K562 (cell line): ENCODE data around the gene LAMTOR4. TPM values are rescaled to one million over a fixed set of nuclear protein-coding genes. Genes with fewer than 3 reads are reported as not detected.
A peak's percentile ranks its signal among the peaks of the same experiment; 100 is the strongest.

Source experiments
- BHLHE40 ChIP-seq: IDR thresholded peaks from 2 replicates; pipeline ENCODE4 v1.6.1; 2011; ENCODE audit warnings: low read length, improper control_type of control experiment
- ETS2 ChIP-seq: IDR thresholded peaks from 2 replicates; pipeline ENCODE4 v1.6.1; 2016; ENCODE audit warnings: borderline replicate concordance, missing genetic modification characterization, mild to moderate bottlenecking, moderate library complexity, missing compliant biosample characterization; ENCODE audit not compliant: poor library complexity, severe bottlenecking
- GTF2A2 ChIP-seq: IDR thresholded peaks from 2 replicates; pipeline ENCODE4 v1.6.1; 2016; ENCODE audit warnings: mild to moderate bottlenecking, missing genetic modification characterization, missing compliant biosample characterization
- MAFF ChIP-seq: IDR thresholded peaks from 2 replicates; pipeline ENCODE4 v1.6.1; 2012; ENCODE audit warnings: low read length, improper control_type of control experiment
- MTA2 ChIP-seq: fragments of 450-650 bp; IDR thresholded peaks from 2 replicates; pipeline ENCODE4 v1.6.1; 2016; ENCODE audit warnings: low read depth
- MTA3 ChIP-seq: fragments of 450-650 bp; formaldehyde crosslinking; IDR thresholded peaks from 2 replicates; pipeline ENCODE4 v1.6.1; 2017; ENCODE audit warnings: mild to moderate bottlenecking, borderline replicate concordance
- PCBP1 ChIP-seq: fragments of 200-400 bp; formaldehyde crosslinking; IDR thresholded peaks from 2 replicates; pipeline ENCODE4 v1.6.1; 2018; ENCODE audit warnings: mild to moderate bottlenecking, low read depth, low read length; ENCODE audit not compliant: poor library complexity, severe bottlenecking
- PHF20 ChIP-seq: fragments of 450-650 bp; IDR thresholded peaks from 2 replicates; pipeline ENCODE4 v1.6.1; 2018; ENCODE audit not compliant: partially characterized antibody
- POLR2A ChIP-seq: fragments of 450-650 bp; conservative IDR thresholded peaks from 2 replicates; pipeline ENCODE4 v1.6.1; 2016
- PRPF4 ChIP-seq: fragments of 200-400 bp; formaldehyde crosslinking; IDR thresholded peaks from one replicate; pipeline ENCODE4 v1.6.1; 2017; ENCODE audit warnings: low read length, low read depth, mild to moderate bottlenecking; ENCODE audit not compliant: insufficient read depth, poor library complexity, severe bottlenecking
- PTBP1 ChIP-seq: fragments of 200-400 bp; formaldehyde crosslinking; IDR thresholded peaks from 2 replicates; pipeline ENCODE4 v1.6.1; 2017; ENCODE audit warnings: low read depth, low read length
- PYGO2 ChIP-seq: fragments of 450-650 bp; IDR thresholded peaks from 2 replicates; pipeline ENCODE4 v1.6.1; 2016; ENCODE audit warnings: mild to moderate bottlenecking, missing genetic modification characterization, moderate library complexity, missing compliant biosample characterization
- RFX1 ChIP-seq: fragments of 450-650 bp; IDR thresholded peaks from 2 replicates; pipeline ENCODE4 v1.6.1; 2016; ENCODE audit warnings: mild to moderate bottlenecking, moderate library complexity
- SIRT6 ChIP-seq: IDR thresholded peaks from one replicate; pipeline ENCODE4 v1.6.1; 2012; ENCODE audit warnings: low read depth, mild to moderate bottlenecking, control low read depth, inconsistent platforms, low read length, moderate library complexity
- SOX6 ChIP-seq: fragments of 450-650 bp; IDR thresholded peaks from 2 replicates; pipeline ENCODE4 v1.6.1; 2014; ENCODE audit warnings: mild to moderate bottlenecking
- SRSF7 ChIP-seq: fragments of 200-400 bp; formaldehyde crosslinking; optimal IDR thresholded peaks from 2 replicates; pipeline ENCODE3; 2017; ENCODE audit warnings: mild to moderate bottlenecking, low read depth, low read length
- ZFP36 ChIP-seq: fragments of 150-350 bp; IDR thresholded peaks from 2 replicates; pipeline ENCODE4 v1.6.1; 2018; ENCODE audit warnings: low read length, low read depth; ENCODE audit not compliant: partially characterized antibody
- ZNF124 ChIP-seq: sonication (generic); formaldehyde crosslinking; IDR thresholded peaks from 2 replicates; pipeline ENCODE4 v1.8.1; 2022; ENCODE audit warnings: missing genetic modification reagents
- ZNF143 ChIP-seq: sonication (generic); formaldehyde crosslinking; IDR thresholded peaks from 2 replicates; pipeline ENCODE4 v1.9.0; 2022; ENCODE audit warnings: mild to moderate bottlenecking, missing genetic modification reagents
- ZNF24 ChIP-seq: fragments of 450-650 bp; IDR thresholded peaks from 2 replicates; pipeline ENCODE4 v1.6.1; 2016
- ZNF518B ChIP-seq: fragments of 250-450 bp; sonication (Bioruptor Pico); IDR thresholded peaks from 2 replicates; pipeline ENCODE4 v1.5.0; 2021; ENCODE audit warnings: mild to moderate bottlenecking, moderate library complexity
- ZNF668 ChIP-seq: fragments of 250-450 bp; sonication (Bioruptor Pico); IDR thresholded peaks from 2 replicates; pipeline ENCODE4 v1.8.0; 2022; ENCODE audit warnings: mild to moderate bottlenecking, inconsistent platforms
- ZSCAN29 ChIP-seq: fragments of 450-650 bp; IDR thresholded peaks from 2 replicates; pipeline ENCODE4 v1.6.1; 2017
- polyA plus RNA-seq, 8 experiments: library from polyadenylated mRNA; depleted of rRNA in 4 of 8; stranded (reverse) in 5 of 8; unstranded in 3 of 8; fragments of >200 nt; fragmentation: Nextera tagmentation in 2 of 8; fragmentation: Illumina TruSeq in 1 of 8; extraction: Ambion mirVana in 2 of 8; extraction: Trizol in 1 of 8; gene quantifications; 2 replicates each; pipeline versions ENCODE4 v1.2.1 to v1.2.3, GENCODE V29; 2011 to 2014; ENCODE audit warnings: inconsistent platforms in 1 of 8, missing spikeins in 1 of 8
- total RNA-seq, 7 experiments: library from RNA; depleted of rRNA in 6 of 7; stranded (reverse); fragments of >200 nt in 6 of 7; fragmentation: Illumina TruSeq in 2 of 7; extraction: Trizol in 2 of 7; gene quantifications; 2 replicates each; pipeline versions ENCODE4 v1.2.1 to v1.2.3, GENCODE V29; 2011 to 2021; ENCODE audit warnings: low replicate concordance in 1 of 7
- TF ChIP-seq, protein P1 (sequence below): fragments of 250-450 bp; sonication (Bioruptor Pico); IDR thresholded peaks from 2 replicates; pipeline ENCODE4 v1.8.0; 2022; ENCODE audit warnings: inconsistent platforms
- TF ChIP-seq, protein P2 (sequence below): IDR thresholded peaks from 2 replicates; pipeline ENCODE4 v1.6.1; 2011; ENCODE audit not compliant: insufficient read length; ENCODE audit errors: extremely low read depth

The LAMTOR4 gene
- total and polyA plus RNA-seq, 9 of the 15 experiments (the other 6 are each of a cell fraction or from before 2014, with no cell fraction given) = 79.6 to 314 (median 195) TPM

DNA sequence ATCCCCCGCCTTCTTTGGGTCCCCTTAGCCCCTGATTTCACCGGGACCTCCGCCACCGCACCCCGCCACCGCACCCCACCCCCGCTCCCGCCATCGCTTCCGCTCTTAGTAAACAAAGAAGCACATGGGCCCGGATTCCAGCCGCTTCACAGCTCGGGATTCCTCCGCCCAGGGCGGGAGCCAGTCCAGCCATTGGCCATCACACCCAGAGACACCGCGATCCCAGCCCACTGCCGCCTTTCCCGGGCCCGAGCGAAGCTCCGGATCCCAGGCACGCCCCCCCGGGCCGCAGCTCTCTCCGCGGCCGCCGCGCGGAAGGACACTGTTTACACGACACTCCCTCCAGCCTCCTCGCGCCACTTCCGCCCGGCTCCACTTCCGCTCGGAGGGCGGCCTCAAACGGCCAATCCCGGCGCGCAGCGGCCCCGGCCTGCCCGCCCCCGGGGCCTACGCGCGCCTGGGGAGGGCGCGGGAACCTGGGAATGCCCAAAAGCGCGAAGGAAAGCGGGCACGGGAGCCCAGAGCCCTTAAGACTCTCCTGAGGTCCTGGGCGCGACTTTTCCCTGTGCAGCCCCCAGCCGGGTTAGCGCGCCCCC is 48.2 kb upstream of the LAMTOR4 start (continued):
- TF ChIP-seq, protein P1, sequence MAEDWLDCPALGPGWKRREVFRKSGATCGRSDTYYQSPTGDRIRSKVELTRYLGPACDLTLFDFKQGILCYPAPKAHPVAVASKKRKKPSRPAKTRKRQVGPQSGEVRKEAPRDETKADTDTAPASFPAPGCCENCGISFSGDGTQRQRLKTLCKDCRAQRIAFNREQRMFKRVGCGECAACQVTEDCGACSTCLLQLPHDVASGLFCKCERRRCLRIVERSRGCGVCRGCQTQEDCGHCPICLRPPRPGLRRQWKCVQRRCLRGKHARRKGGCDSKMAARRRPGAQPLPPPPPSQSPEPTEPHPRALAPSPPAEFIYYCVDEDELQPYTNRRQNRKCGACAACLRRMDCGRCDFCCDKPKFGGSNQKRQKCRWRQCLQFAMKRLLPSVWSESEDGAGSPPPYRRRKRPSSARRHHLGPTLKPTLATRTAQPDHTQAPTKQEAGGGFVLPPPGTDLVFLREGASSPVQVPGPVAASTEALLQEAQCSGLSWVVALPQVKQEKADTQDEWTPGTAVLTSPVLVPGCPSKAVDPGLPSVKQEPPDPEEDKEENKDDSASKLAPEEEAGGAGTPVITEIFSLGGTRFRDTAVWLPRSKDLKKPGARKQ (CRISPR knock-in tag) = no peak
- TF ChIP-seq, protein P2, sequence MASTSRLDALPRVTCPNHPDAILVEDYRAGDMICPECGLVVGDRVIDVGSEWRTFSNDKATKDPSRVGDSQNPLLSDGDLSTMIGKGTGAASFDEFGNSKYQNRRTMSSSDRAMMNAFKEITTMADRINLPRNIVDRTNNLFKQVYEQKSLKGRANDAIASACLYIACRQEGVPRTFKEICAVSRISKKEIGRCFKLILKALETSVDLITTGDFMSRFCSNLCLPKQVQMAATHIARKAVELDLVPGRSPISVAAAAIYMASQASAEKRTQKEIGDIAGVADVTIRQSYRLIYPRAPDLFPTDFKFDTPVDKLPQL = no peak
- no peak for TF ChIP-seq ZFP36
- peak; percentile 44 for TF ChIP-seq MTA3
- TF ChIP-seq ZNF143 (CRISPR knock-in tag) = no peak
- TF ChIP-seq MTA2 = no peak
- no peak for TF ChIP-seq MAFF
- TF ChIP-seq SOX6 = peak; percentile 17; the same call in 1 of the 2 replicates
- no peak for TF ChIP-seq ZNF518B
- no peak for TF ChIP-seq GTF2A2 (tag)
- TF ChIP-seq SRSF7 = no peak
- TF ChIP-seq PTBP1 = no peak
- peak; percentile 91 for TF ChIP-seq PHF20
- no peak for TF ChIP-seq BHLHE40
- peak; percentile 36; the same call in 1 of the 2 replicates for TF ChIP-seq PYGO2 (tag)
- TF ChIP-seq PCBP1 = peak; percentile 99
- TF ChIP-seq SIRT6 = no peak
- TF ChIP-seq ZNF668 (CRISPR knock-in tag) = 0 out of 2 replicates have a peak, but pooled peaks have one; percentile 68
- TF ChIP-seq ZNF24 = 0 out of 2 replicates have a peak, but pooled peaks have one; percentile 59
- TF ChIP-seq POLR2A = no peak
- no peak for TF ChIP-seq PRPF4
- TF ChIP-seq ZSCAN29 = no peak
- no peak for TF ChIP-seq ZNF124 (CRISPR knock-in tag)
- TF ChIP-seq RFX1 = no peak
- TF ChIP-seq ETS2 (tag) = no peak
